ELF-1 (cell line): ENCODE results near the gene BTBD16.

Source experiments
- DNase-seq: peaks from one replicate; pipeline ENCODE4 v3.0.0-alpha.2; 2016; ENCODE audit warnings: low read depth, low spot score

Gene BTBD16

GRCh38 chr10:122311716-122312115 is 40.6 kb downstream of the BTBD16 start:
- no peak for DNase-seq

GRCh38 chr10:122316224-122316884 is 45.3 kb downstream of the BTBD16 start:
- no peak for DNase-seq

GRCh38 chr10:122321960-122322359 is 50.9 kb downstream of the BTBD16 start:
- DNase-seq, result no peak

- peak; percentile 28 for DNase-seq
Observed at GRCh38 chr10:122323189-122323588, 52.1 kb downstream of the BTBD16 start.

GRCh38 chr10:122323941-122324675 is 53.0 kb downstream of the BTBD16 start:
- DNase-seq, result no peak

GRCh38 chr10:122325235-122325634 is 54.1 kb downstream of the BTBD16 start:
- DNase-seq, result no peak

GRCh38 chr10:122326385-122326784 is 55.3 kb downstream of the BTBD16 start:
- DNase-seq, result no peak

GRCh38 chr10:122326806-122327205 is 55.7 kb downstream of the BTBD16 start:
- DNase-seq, result no peak

GRCh38 chr10:122327237-122328206 is 56.4 kb downstream of the BTBD16 start:
- DNase-seq, result no peak

GRCh38 chr10:122328676-122329075 is 57.6 kb downstream of the BTBD16 start:
- DNase-seq, result no peak

GRCh38 chr10:122329416-122329815 is 58.3 kb downstream of the BTBD16 start:
- DNase-seq, result no peak

GRCh38 chr10:122331100-122331499 is 60.0 kb downstream of the BTBD16 start:
- DNase-seq, result no peak

GRCh38 chr10:122331615-122332446 is 60.7 kb downstream of the BTBD16 start:
- DNase-seq, result no peak

- DNase-seq, result no peak
Observed at GRCh38 chr10:122333037-122333436, 61.9 kb downstream of the BTBD16 start.

GRCh38 chr10:122336332-122336731 is 65.2 kb downstream of the BTBD16 start:
- no peak for DNase-seq

GRCh38 chr10:122336961-122337360 is 65.9 kb downstream of the BTBD16 start:
- no peak for DNase-seq

- DNase-seq, result no peak
Observed at GRCh38 chr10:122338609-122339441, 67.7 kb downstream of the BTBD16 start.

GRCh38 chr10:122341141-122341810 is 70.2 kb downstream of the BTBD16 start:
- DNase-seq, result no peak

- DNase-seq, result peak; percentile 51
Observed at GRCh38 chr10:122342293-122343134, 71.4 kb downstream of the BTBD16 start.
